ENCODE data around the gene HACL1.
A peak's percentile ranks its signal among the peaks of the same experiment; 100 is the strongest.

The HACL1 gene

GRCh38 chr3:15634671-15635070, 33.3 kb upstream of the HACL1 start:
- no peak for DNase-seq (ENCODE audit: low read depth)
- no peak overlapping the region for H3K4me3 ChIP-seq (ENCODE audit: low read length)
- TF ChIP-seq, protein P1, sequence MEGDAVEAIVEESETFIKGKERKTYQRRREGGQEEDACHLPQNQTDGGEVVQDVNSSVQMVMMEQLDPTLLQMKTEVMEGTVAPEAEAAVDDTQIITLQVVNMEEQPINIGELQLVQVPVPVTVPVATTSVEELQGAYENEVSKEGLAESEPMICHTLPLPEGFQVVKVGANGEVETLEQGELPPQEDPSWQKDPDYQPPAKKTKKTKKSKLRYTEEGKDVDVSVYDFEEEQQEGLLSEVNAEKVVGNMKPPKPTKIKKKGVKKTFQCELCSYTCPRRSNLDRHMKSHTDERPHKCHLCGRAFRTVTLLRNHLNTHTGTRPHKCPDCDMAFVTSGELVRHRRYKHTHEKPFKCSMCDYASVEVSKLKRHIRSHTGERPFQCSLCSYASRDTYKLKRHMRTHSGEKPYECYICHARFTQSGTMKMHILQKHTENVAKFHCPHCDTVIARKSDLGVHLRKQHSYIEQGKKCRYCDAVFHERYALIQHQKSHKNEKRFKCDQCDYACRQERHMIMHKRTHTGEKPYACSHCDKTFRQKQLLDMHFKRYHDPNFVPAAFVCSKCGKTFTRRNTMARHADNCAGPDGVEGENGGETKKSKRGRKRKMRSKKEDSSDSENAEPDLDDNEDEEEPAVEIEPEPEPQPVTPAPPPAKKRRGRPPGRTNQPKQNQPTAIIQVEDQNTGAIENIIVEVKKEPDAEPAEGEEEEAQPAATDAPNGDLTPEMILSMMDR (IDR thresholded peaks at IDR 0.05; ENCODE audit: insufficient read depth, low read depth, low read length, missing control alignments): no peak

DNA sequence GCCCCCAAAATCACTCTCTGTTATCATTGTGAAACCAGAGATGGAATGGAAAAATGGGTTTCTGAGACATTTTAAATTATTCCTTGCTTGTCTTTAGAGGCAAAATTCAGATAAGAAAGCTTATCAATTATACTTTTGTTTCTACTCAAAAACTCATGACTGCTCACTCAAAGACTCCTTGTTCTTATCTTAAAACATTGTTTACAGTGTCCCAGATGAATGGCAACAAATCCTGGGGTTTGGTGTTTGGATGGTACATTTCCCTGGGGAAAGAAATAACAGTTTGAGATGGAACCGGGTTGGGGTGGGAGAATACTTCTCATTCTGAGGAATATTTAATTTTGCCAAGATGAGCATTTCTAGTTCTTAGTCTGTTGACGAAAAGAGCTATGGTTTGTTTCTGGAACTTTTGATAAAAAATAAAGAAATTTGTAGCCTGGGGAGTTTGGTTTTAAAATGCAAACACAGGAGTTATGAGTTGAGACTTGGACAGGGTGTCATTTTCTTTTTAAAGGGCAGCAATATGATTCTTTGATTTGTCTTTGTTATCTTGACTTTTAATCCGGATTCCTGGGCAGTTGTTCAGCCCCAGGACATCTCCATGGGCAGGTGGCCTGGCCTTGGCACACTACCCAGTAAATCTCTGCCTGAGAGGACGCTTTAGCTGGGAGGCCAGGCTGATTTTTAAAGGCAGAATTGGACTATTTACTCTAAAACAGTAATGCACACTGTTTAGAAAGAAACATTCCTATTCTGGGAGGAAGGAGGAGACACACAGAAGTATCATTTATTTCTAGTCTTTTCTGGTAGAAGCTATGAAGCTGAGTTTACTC, 32.6 kb upstream of the HACL1 start:
- TF ChIP-seq, protein P1 (IDR thresholded peaks at IDR 0.05; ENCODE audit: insufficient read depth, low read depth, low read length, missing control alignments): no peak
- DNase-seq (ENCODE audit: low read depth): no peak

GRCh38 chr3:15633159-15633558, 31.8 kb upstream of the HACL1 start:
- H3K4me3 ChIP-seq (ENCODE audit: low read length): no peak overlapping the region
- DNase-seq (ENCODE audit: low read depth): no peak
- TF ChIP-seq, protein P1 (IDR thresholded peaks at IDR 0.05; ENCODE audit: insufficient read depth, low read depth, low read length, missing control alignments): no peak

More for the DNA sequence above, 32.6 kb upstream of the HACL1 start:
- no peak overlapping the region for H3K4me3 ChIP-seq (ENCODE audit: low read length)

- H3K4me3 ChIP-seq (ENCODE audit: low read length): no peak overlapping the region
- DNase-seq (ENCODE audit: low read depth): no peak
- TF ChIP-seq, protein P1 (IDR thresholded peaks at IDR 0.05; ENCODE audit: insufficient read depth, low read depth, low read length, missing control alignments): no peak
Observed at GRCh38 chr3:15632212-15632580, 30.8 kb upstream of the HACL1 start.

DNA sequence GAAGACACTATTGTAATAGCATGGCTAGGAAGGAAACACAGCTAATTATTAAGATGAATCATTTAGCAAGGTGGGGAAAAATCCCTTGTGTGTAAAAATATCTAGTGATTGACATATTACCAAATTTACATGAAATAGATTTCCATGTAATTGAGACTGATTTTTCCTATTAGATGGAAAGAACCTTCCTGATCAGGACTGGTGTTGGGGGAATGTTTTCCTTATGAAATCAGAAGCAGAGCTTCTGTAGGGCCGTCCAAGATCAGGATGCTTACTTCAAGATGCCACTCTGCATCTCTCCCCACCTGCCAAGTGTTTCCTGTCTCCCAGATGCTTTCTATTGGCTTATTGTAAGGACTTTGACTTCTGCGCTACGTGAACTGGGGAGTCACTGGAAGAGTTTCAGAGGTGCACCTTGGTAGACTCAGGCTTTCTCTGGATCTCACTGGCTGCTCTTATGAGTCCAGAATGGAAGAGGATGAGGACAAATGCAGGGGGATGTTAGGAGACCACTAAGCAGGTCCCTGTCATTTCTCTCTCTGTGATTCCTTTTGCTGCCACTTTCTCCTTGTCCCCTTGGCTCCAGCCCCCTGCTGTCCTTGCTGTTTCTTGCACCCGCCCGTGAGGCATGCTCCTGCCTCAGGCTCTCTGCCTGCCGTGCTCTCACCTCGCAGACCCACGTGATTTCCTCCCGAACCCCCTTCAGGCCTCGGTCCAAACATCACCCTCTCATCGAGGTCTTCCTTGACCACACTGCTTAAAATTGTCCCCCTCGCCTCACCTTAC, 30.2 kb upstream of the HACL1 start:
- DNase-seq (ENCODE audit: low read depth): no peak
- no peak overlapping the region for H3K4me3 ChIP-seq (ENCODE audit: low read length)
- TF ChIP-seq, protein P1 (IDR thresholded peaks at IDR 0.05; ENCODE audit: insufficient read depth, low read depth, low read length, missing control alignments): no peak

GRCh38 chr3:15630646-15631350, 29.4 kb upstream of the HACL1 start:
- no peak overlapping the region for H3K4me3 ChIP-seq (ENCODE audit: low read length)
- DNase-seq (ENCODE audit: low read depth): peak; percentile 76

More at GRCh38 chr3:15630646-15631350, 29.4 kb upstream of the HACL1 start:
- TF ChIP-seq, protein P1 (IDR thresholded peaks at IDR 0.05; ENCODE audit: insufficient read depth, low read depth, low read length, missing control alignments): no peak

Data from epithelial cell of esophagus (primary cell).